Keratinocyte (primary cell): ENCODE results near the gene ARRDC4. TPM values are rescaled to one million over a fixed set of nuclear protein-coding genes. Genes with fewer than 3 reads are reported as not detected.

Source experiments
- DNase-seq: peaks from one replicate; pipeline ENCODE4 v3.0.0-alpha.2; 2011; ENCODE audit warnings: low read depth, missing footprints, low spot score
- FAIRE-seq: peaks from 2 replicates; lab custom pipeline; 2011; peaks lifted over from hg19 to GRCh38; lab: Jason Lieb, UNC
- H2AFZ ChIP-seq: 2 replicates; pipeline ENCODE4 v1.6.0; 2012; ENCODE audit warnings: low read length, control low read depth, inconsistent platforms; ENCODE audit not compliant: control insufficient read depth
- H3K27ac ChIP-seq: 2 replicates; pipeline ENCODE4 v1.5.1; 2011; ENCODE audit warnings: low read length; ENCODE audit not compliant: control insufficient read depth, insufficient read depth
- H3K27me3 ChIP-seq: 3 replicates; pipeline ENCODE4 v1.6.0; 2011; ENCODE audit warnings: low read length; ENCODE audit not compliant: control insufficient read depth, insufficient read depth; ENCODE audit errors: extremely low read depth
- H3K36me3 ChIP-seq, 2 experiments: 2 replicates in 1 of 2; 3 replicates in 1 of 2; pipeline ENCODE4 v1.5.1; 2011; ENCODE audit warnings: low read length in 2 of 2, mild to moderate bottlenecking in 1 of 2; ENCODE audit not compliant: control insufficient read depth in 2 of 2, insufficient read depth in 2 of 2; ENCODE audit errors: extremely low read depth in 1 of 2
- H3K4me1 ChIP-seq: 3 replicates; pipeline ENCODE4 v1.5.1; 2011; ENCODE audit warnings: low read length; ENCODE audit not compliant: control insufficient read depth, insufficient read depth; ENCODE audit errors: extremely low read depth
- H3K4me2 ChIP-seq: 3 replicates; pipeline ENCODE4 v1.6.0; 2011; ENCODE audit warnings: low read depth, low read length; ENCODE audit not compliant: control insufficient read depth, insufficient read depth; ENCODE audit errors: extremely low read depth
- H3K4me3 ChIP-seq, 3 experiments: fragments of 200-600 bp in 1 of 3; sonication (generic) in 1 of 3; 2 replicates in 2 of 3; 3 replicates in 1 of 3; pipeline ENCODE4 v1.5.1; 2011 to 2016; ENCODE audit warnings: low read length in 3 of 3, mild to moderate bottlenecking in 3 of 3, control low read depth in 2 of 3, inconsistent platforms in 1 of 3, low read depth in 1 of 3, mixed read lengths in 1 of 3, mixed run types in 1 of 3, moderate library complexity in 1 of 3; ENCODE audit not compliant: control insufficient read depth in 2 of 3, insufficient read depth in 2 of 3; ENCODE audit errors: extremely low read depth in 1 of 3
- H3K79me2 ChIP-seq: 2 replicates; pipeline ENCODE4 v1.6.0; 2012; ENCODE audit warnings: low read length; ENCODE audit not compliant: control insufficient read depth, insufficient read depth
- H3K9ac ChIP-seq: 3 replicates; pipeline ENCODE4 v1.6.0; 2011; ENCODE audit warnings: low read length; ENCODE audit not compliant: control insufficient read depth, insufficient read depth; ENCODE audit errors: extremely low read depth
- H3K9me1 ChIP-seq: 3 replicates; pipeline ENCODE4 v1.6.0; 2011; ENCODE audit warnings: low read length; ENCODE audit not compliant: control insufficient read depth, insufficient read depth; ENCODE audit errors: extremely low read depth
- H3K9me3 ChIP-seq: 2 replicates; pipeline ENCODE4 v1.5.1; 2012; ENCODE audit warnings: low read depth, low read length; ENCODE audit not compliant: control insufficient read depth
- H4K20me1 ChIP-seq: 3 replicates; pipeline ENCODE4 v1.6.0; 2011; ENCODE audit warnings: low read length; ENCODE audit not compliant: control insufficient read depth, insufficient read depth; ENCODE audit errors: extremely low read depth
- CTCF ChIP-seq, 3 experiments: IDR thresholded peaks in 1 of 3; conservative IDR thresholded peaks in 1 of 3; optimal IDR thresholded peaks in 1 of 3; 2 replicates in 2 of 3; 3 replicates in 1 of 3; pipeline versions ENCODE3 to v1.5.1; 2011; ENCODE audit warnings: low read length in 3 of 3, mild to moderate bottlenecking in 3 of 3, moderate library complexity in 2 of 3, control low read depth in 1 of 3, inconsistent platforms in 1 of 3; ENCODE audit not compliant: insufficient read depth in 2 of 3; ENCODE audit errors: extremely low read depth in 1 of 3
- EZH2 ChIP-seq: IDR thresholded peaks from one replicate; pipeline ENCODE4 v1.6.1; 2012; ENCODE audit warnings: inconsistent platforms, mild to moderate bottlenecking, low read length, moderate library complexity
- dilution Hi-C: fragments of 300-500 bp; cut with MboI; formaldehyde crosslinking; loops from one replicate; pipeline ENCODE4 v1.7.0; 2020; ENCODE audit warnings: low sequenced_read_pairs; ENCODE audit not compliant: extremely low pct_ligation_motif_present
- polyA plus RNA-seq, 5 experiments: library from polyadenylated mRNA; depleted of rRNA in 3 of 5; stranded (reverse) in 3 of 5; stranded (forward) in 1 of 5; unstranded in 1 of 5; fragments of >200 nt; gene quantifications; 1 replicate in 1 of 5; 2 replicates in 3 of 5; 3 replicates in 1 of 5; pipeline versions ENCODE4 v1.2.1 to v1.2.3, GENCODE V29; 2011 to 2012; ENCODE audit warnings: missing spikeins in 2 of 5, low read depth in 1 of 5, low replicate concordance in 1 of 5

Gene ARRDC4
- polyA plus RNA-seq, 1 donor (not counting 4 experiments of a cell fraction or from before 2014, with no cell fraction given) = 34.6 TPM

- H3K4me3 ChIP-seq = peak overlapping the region; percentile 18 to 59 (median 54)
- TF ChIP-seq CTCF (optimal IDR thresholded peaks at IDR 0.05 in 1 of 3, IDR thresholded peaks at IDR 0.05 in 1 of 3, conservative IDR thresholded peaks at IDR 0.05 in 1 of 3; ENCODE audit: extremely low read depth in 1 of 3, insufficient read depth in 2 of 3, low read length in 3 of 3) = peak; percentile 54 to 66 (median 64)
- no peak for TF ChIP-seq EZH2
- H3K9me3 ChIP-seq = no peaks in the 10 kb centered on the region
- no peaks in the 10 kb centered on the region for H4K20me1 ChIP-seq
- H2AFZ ChIP-seq = peak overlapping the region; percentile 75
- H3K9me1 ChIP-seq = no peaks in the 10 kb centered on the region
- no peak for DNase-seq
- H3K79me2 ChIP-seq = no peaks in the 10 kb centered on the region
- H3K4me1 ChIP-seq = peaks cover 51% of the 10 kb centered on the region
- dilution Hi-C loops = no loop called here
- peak; percentile 99 for FAIRE-seq
- peak overlapping the region; percentile 94 for H3K4me2 ChIP-seq
- H3K9ac ChIP-seq = peak overlapping the region; percentile 75
- H3K36me3 ChIP-seq = no peaks in the 10 kb centered on the region
- no peaks in the 10 kb centered on the region for H3K27me3 ChIP-seq
- peak overlapping the region; percentile 91 for H3K27ac ChIP-seq
These were observed 35.5 kb downstream of the ARRDC4 start for GRCh38 chr15:97995881-97996603.

- H3K27ac ChIP-seq = peak overlapping the region; percentile 68
- no peaks in the 10 kb centered on the region for H4K20me1 ChIP-seq
- dilution Hi-C loops = no loop called here
- no peaks in the 10 kb centered on the region for H3K79me2 ChIP-seq
- peak overlapping the region; percentile 38 for H3K4me2 ChIP-seq
- H3K4me1 ChIP-seq = peaks cover 57% of the 10 kb centered on the region
- no peak for TF ChIP-seq CTCF (optimal IDR thresholded peaks at IDR 0.05 in 1 of 3, IDR thresholded peaks at IDR 0.05 in 1 of 3, conservative IDR thresholded peaks at IDR 0.05 in 1 of 3; ENCODE audit: extremely low read depth in 1 of 3, insufficient read depth in 2 of 3, low read length in 3 of 3)
- no peak for TF ChIP-seq EZH2
- peak; percentile 67 for FAIRE-seq
- peak overlapping the region; percentile 24 for H2AFZ ChIP-seq
- no peak overlapping the region for H3K4me3 ChIP-seq
- no peaks in the 10 kb centered on the region for H3K9me3 ChIP-seq
- H3K36me3 ChIP-seq = no peaks in the 10 kb centered on the region
- no peak for DNase-seq
- no peaks in the 10 kb centered on the region for H3K9me1 ChIP-seq
- H3K9ac ChIP-seq = no peak overlapping the region
- no peaks in the 10 kb centered on the region for H3K27me3 ChIP-seq
These were observed 38.0 kb downstream of the ARRDC4 start for GRCh38 chr15:97998307-97999071.
